SU-DHL-6 (cell line): ENCODE data around the gene SNX4.

ENCODE experiments used
- H2AFZ ChIP-seq: fragments of 200-600 bp; sonication (generic); 2 replicates; pipeline ENCODE4 v1.6.1; 2014; ENCODE audit warnings: low read depth, mild to moderate bottlenecking, moderate library complexity, mixed read lengths, antibody characterized with exemption, low read length; ENCODE audit not compliant: severe bottlenecking
- H3F3A ChIP-seq: fragments of 200-600 bp; shearing (Covaris generic); 2 replicates; pipeline ENCODE4 v1.6.0; 2016; ENCODE audit warnings: antibody characterized with exemption, mild to moderate bottlenecking; ENCODE audit not compliant: insufficient read depth
- H3K27ac ChIP-seq: fragments of 200-600 bp; sonication (generic); 2 replicates; pipeline ENCODE4 v1.5.1; 2016; ENCODE audit warnings: low read depth, mild to moderate bottlenecking, low read length, moderate library complexity, mixed read lengths
- H3K27me3 ChIP-seq: fragments of 200-600 bp; sonication (generic), shearing (Covaris generic); 2 replicates; pipeline ENCODE4 v1.6.0; 2014; ENCODE audit warnings: mild to moderate bottlenecking, low read length
- H3K36me3 ChIP-seq: fragments of 200-600 bp; sonication (generic); 2 replicates; pipeline ENCODE4 v1.6.1; 2014; ENCODE audit warnings: mild to moderate bottlenecking, low read length, mixed read lengths
- H3K4me2 ChIP-seq: fragments of 300-600, 200-600 bp; shearing (Covaris generic), sonication (generic); 2 replicates; pipeline ENCODE4 v1.6.0; 2014; ENCODE audit warnings: low read length, low read depth, mild to moderate bottlenecking; ENCODE audit not compliant: poor library complexity, severe bottlenecking
- H3K4me3 ChIP-seq: fragments of 200-600 bp; sonication (generic); 2 replicates; pipeline ENCODE4 v1.5.1; 2014; ENCODE audit warnings: antibody characterized with exemption, low read length, mild to moderate bottlenecking, mixed read lengths; ENCODE audit not compliant: insufficient read depth, poor library complexity, severe bottlenecking
- H3K79me2 ChIP-seq: fragments of 200-600 bp; sonication (generic); 2 replicates; pipeline ENCODE4 v1.6.1; 2014; ENCODE audit warnings: mild to moderate bottlenecking, low read length, moderate library complexity; ENCODE audit not compliant: insufficient read depth
- H3K9ac ChIP-seq: fragments of 200-600 bp; sonication (generic); 2 replicates; pipeline ENCODE4 v1.7.0; 2014; ENCODE audit warnings: mild to moderate bottlenecking, low read length
- H3K9me2 ChIP-seq: fragments of 200-600 bp; sonication (generic); replicated peaks from 2 replicates; pipeline ENCODE4 v1.6.1; 2014; ENCODE audit warnings: low read length; ENCODE audit not compliant: insufficient read depth
- H3K9me3 ChIP-seq: fragments of 200-600 bp; sonication (generic); 2 replicates; pipeline ENCODE4 v1.6.1; 2014; ENCODE audit warnings: low read length, mixed read lengths; ENCODE audit not compliant: insufficient read depth
- H4K20me1 ChIP-seq: fragments of 200-600 bp; sonication (generic); 2 replicates; pipeline ENCODE4 v1.6.1; 2014; ENCODE audit warnings: low read depth, mild to moderate bottlenecking, antibody characterized with exemption, low read length, moderate library complexity, mixed read lengths
- EZH2phosphoT487 ChIP-seq: fragments of 200-600 bp; sonication (generic), shearing (Covaris generic); conservative IDR thresholded peaks from 2 replicates; pipeline ENCODE4 v1.6.1; 2018; ENCODE audit warnings: mild to moderate bottlenecking, antibody characterized with exemption, low read length, moderate library complexity, mixed read lengths
- TF ChIP-seq, protein P1 (sequence below): fragments of 200-600 bp; sonication (generic); IDR thresholded peaks from one replicate; pipeline ENCODE4 v1.5.1; 2017; ENCODE audit warnings: antibody characterized with exemption, mild to moderate bottlenecking, low read length, moderate library complexity; ENCODE audit not compliant: insufficient read depth, poor library complexity, severe bottlenecking

Gene SNX4

DNA sequence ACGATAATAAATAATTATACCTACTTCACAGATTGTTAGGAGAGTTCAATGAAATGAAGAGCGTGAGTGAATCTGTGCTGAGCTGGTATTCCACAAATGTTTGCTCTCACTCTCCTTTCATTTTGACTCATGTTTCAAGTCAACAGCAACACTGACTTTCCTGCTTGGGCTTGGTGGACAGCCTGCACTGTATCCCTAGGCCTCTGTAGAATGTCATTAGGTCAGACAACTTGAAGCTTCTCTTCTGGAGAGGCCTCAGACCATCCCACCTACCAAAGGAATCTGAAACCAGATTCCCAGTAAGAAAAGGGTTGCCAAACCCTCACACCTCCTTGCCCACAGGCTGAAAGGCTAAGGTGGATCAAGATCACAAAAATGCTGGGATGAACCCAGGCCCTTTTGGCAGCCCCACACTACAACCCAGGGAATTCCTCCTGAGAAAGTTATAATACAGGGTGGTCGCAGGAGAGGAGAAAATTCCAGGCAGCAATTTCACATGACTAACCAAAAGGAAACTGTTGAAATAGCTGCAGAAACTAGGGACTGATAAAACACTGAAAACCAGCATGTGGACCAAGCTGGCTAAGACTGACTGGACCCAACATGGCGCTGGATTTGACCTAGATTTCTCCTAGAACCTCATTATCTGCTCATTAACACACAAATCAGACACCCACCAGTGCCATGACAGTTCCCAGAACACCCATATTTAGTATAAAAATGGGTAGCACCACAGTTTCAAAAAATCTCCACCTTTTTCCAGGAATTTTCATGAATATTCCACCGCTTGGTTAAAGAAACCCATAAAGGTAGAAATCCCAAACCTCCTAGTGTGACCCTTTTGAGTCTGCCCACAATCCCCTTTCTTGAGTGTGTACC is 87.9 kb downstream of the SNX4 start:
- no peaks in the 10 kb centered on the region for H3K9me3 ChIP-seq
- no peaks in the 10 kb centered on the region for H3F3A ChIP-seq
- H3K36me3 ChIP-seq: no peaks in the 10 kb centered on the region
- H3K4me3 ChIP-seq: no peak overlapping the region
- no peak overlapping the region for H3K9ac ChIP-seq
- H2AFZ ChIP-seq: no peak overlapping the region
- no peak overlapping the region for H3K27ac ChIP-seq
- H3K4me2 ChIP-seq: no peak overlapping the region
- no peak for TF ChIP-seq EZH2phosphoT487
- TF ChIP-seq, protein P1, sequence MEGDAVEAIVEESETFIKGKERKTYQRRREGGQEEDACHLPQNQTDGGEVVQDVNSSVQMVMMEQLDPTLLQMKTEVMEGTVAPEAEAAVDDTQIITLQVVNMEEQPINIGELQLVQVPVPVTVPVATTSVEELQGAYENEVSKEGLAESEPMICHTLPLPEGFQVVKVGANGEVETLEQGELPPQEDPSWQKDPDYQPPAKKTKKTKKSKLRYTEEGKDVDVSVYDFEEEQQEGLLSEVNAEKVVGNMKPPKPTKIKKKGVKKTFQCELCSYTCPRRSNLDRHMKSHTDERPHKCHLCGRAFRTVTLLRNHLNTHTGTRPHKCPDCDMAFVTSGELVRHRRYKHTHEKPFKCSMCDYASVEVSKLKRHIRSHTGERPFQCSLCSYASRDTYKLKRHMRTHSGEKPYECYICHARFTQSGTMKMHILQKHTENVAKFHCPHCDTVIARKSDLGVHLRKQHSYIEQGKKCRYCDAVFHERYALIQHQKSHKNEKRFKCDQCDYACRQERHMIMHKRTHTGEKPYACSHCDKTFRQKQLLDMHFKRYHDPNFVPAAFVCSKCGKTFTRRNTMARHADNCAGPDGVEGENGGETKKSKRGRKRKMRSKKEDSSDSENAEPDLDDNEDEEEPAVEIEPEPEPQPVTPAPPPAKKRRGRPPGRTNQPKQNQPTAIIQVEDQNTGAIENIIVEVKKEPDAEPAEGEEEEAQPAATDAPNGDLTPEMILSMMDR: no peak
- no peaks in the 10 kb centered on the region for H3K27me3 ChIP-seq
- H4K20me1 ChIP-seq: no peaks in the 10 kb centered on the region
- no peaks in the 10 kb centered on the region for H3K79me2 ChIP-seq
- H3K9me2 ChIP-seq: no peaks in the 10 kb centered on the region

DNA sequence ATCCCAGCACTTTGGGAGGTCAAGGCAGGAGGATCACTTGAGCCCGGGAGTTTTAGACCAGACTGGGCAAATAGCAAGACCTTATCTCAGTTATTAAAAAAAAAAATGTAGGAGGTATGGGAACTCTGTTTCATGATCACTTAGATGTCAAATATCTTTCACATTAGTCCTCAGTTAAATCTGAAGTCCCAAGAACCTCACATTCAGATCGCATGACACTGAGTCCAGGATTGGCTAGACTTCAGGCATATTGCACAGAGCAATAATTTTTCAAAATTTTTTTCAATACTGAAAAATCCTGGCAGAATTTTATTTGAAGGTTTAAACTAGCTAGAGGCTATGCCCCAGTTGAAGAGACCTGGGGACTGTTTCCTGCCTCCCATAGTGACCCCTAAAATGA is 88.6 kb downstream of the SNX4 start:
- Histone ChIP-seq H3K9me3 (no peaks in the 10 kb centered on the region), H3K9ac (no peak overlapping the region), H3K4me2 (no peak overlapping the region), H3K4me3 (no peak overlapping the region), H2AFZ (no peak overlapping the region), H4K20me1 (no peaks in the 10 kb centered on the region), H3K27me3 (no peaks in the 10 kb centered on the region), H3F3A (no peaks in the 10 kb centered on the region), H3K79me2 (no peaks in the 10 kb centered on the region), H3K9me2 (no peaks in the 10 kb centered on the region), H3K27ac (no peak overlapping the region), H3K36me3 (no peaks in the 10 kb centered on the region)
- TF ChIP-seq, protein P1: no peak
- no peak for TF ChIP-seq EZH2phosphoT487

DNA sequence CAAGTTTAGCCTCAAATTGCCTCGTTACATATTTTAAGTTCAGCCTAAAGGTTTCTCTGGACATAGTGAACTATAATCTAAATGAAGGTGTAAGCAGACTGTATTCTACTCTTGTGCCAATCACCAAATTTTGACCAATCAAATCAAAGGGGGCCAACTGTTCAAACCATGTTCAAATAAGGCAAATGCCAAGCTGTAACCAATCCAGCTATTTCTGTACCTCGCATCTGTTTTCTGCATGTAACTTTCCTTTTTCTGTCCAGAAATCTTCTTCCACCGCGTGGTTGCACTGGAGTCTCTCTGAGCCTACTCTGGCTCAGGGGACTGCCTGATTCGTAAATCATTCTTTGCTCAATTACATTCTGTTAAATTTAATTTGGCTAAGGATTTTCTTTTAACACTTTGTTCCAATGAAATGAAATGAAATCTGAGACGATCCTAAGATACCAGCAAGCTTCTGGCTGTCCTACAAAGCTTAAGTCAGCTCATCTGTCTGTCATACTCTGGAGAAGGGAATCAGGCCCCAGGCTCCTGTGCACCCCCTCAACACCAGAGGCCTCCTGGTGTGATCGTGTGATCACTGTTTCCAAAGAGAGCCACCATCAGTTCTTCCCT is 91.7 kb downstream of the SNX4 start:
- Histone ChIP-seq H3K79me2 (no peaks in the 10 kb centered on the region), H4K20me1 (no peaks in the 10 kb centered on the region), H3K27me3 (no peaks in the 10 kb centered on the region), H3K4me2 (no peak overlapping the region), H3K9ac (no peak overlapping the region), H3K9me3 (no peaks in the 10 kb centered on the region), H3K27ac (no peak overlapping the region), H3K36me3 (no peaks in the 10 kb centered on the region), H3K9me2 (no peaks in the 10 kb centered on the region), H3K4me3 (no peak overlapping the region), H3F3A (no peaks in the 10 kb centered on the region), H2AFZ (no peak overlapping the region)
- TF ChIP-seq EZH2phosphoT487: no peak
- TF ChIP-seq, protein P1: no peak
